Stimulated activated CD4-positive, alpha-beta T cell treated with anti-CD3 and anti-CD28 coated beads, Interleukin-12 subunit alpha, Interleukin-12 subunit beta, amount 100 ng/mL, for 48 hours (primary cell): Measurements from ENCODE around the gene DNAH7.

Source experiments
- DNase-seq, 3 donors: peaks; one replicate each; pipeline ENCODE4 v3.0.0-alpha.2; 2020; ENCODE audit warnings: low read depth in 2 of 3, low spot score in 1 of 3

The DNAH7 gene

GRCh38 chr2:196079052-196079451 lies 10.4 kb upstream of the DNAH7 start:
- no peak for DNase-seq

GRCh38 chr2:196077821-196078220 lies 9.2 kb upstream of the DNAH7 start:
- no peak for DNase-seq

GRCh38 chr2:196076778-196077568 lies 8.3 kb upstream of the DNAH7 start:
- no peak for DNase-seq

- no peak for DNase-seq
These were observed 6.6 kb upstream of the DNAH7 start for GRCh38 chr2:196075196-196075595.

- no peak for DNase-seq
These were observed 6.0 kb upstream of the DNAH7 start for GRCh38 chr2:196074631-196075030.

- DNase-seq, result no peak
These were observed 4.9 kb upstream of the DNAH7 start for GRCh38 chr2:196073521-196073920.

GRCh38 chr2:196067088-196067382 lies 1.6 kb downstream of the DNAH7 start:
- no peak for DNase-seq

GRCh38 chr2:196066291-196067087 lies 2.1 kb downstream of the DNAH7 start:
- peak in 1 of 3 donors; percentile 29 for DNase-seq

GRCh38 chr2:196063773-196064172 lies 4.9 kb downstream of the DNAH7 start:
- DNase-seq, result no peak

- no peak for DNase-seq
These were observed 9.1 kb downstream of the DNAH7 start for GRCh38 chr2:196059491-196059960.

GRCh38 chr2:196054631-196055030 lies 14.0 kb downstream of the DNAH7 start:
- DNase-seq, result no peak

GRCh38 chr2:196046123-196046917 lies 22.3 kb downstream of the DNAH7 start:
- DNase-seq, result no peak

GRCh38 chr2:196041786-196042185 lies 26.9 kb downstream of the DNAH7 start:
- DNase-seq, result no peak

GRCh38 chr2:196040218-196040617 lies 28.4 kb downstream of the DNAH7 start:
- DNase-seq, result no peak

GRCh38 chr2:196036442-196036841 lies 32.2 kb downstream of the DNAH7 start:
- DNase-seq, result no peak

GRCh38 chr2:196018037-196018436 lies 50.6 kb downstream of the DNAH7 start:
- DNase-seq, result no peak

GRCh38 chr2:196012314-196012713 lies 56.3 kb downstream of the DNAH7 start:
- DNase-seq, result no peak

- DNase-seq, result no peak
These were observed 68.1 kb downstream of the DNAH7 start for GRCh38 chr2:196000551-196000950.

GRCh38 chr2:195998070-195998469 lies 70.6 kb downstream of the DNAH7 start:
- DNase-seq, result no peak

- DNase-seq, result no peak
These were observed 73.1 kb downstream of the DNAH7 start for GRCh38 chr2:195995499-195995898.

GRCh38 chr2:195993623-195994022 lies 75.0 kb downstream of the DNAH7 start:
- no peak for DNase-seq

- no peak for DNase-seq
These were observed 82.9 kb downstream of the DNAH7 start for GRCh38 chr2:195985741-195986140.
